Mesenteric fat pad (tissue), 1 donor: ENCODE data around the gene WEE2. TPM values are rescaled to one million over a fixed set of nuclear protein-coding genes. Genes with fewer than 3 reads are reported as not detected.

Experiments
- DNase-seq: peaks from one replicate; pipeline ENCODE4 v3.0.0-alpha.2; 2020; ENCODE audit warnings: low spot score
- long read RNA-seq: library from polyadenylated mRNA; unstranded; transcript quantifications from one replicate; pipeline ENCODE4 v2.0.0, GENCODE V29; 2020
- total RNA-seq: library from RNA; stranded (reverse); fragmentation: NEBNext Ultra II Directional; extraction: Animal tissue kit (Norgen Biotek cat#: 25700); gene quantifications from one replicate; pipeline ENCODE4 v1.2.1, GENCODE V29; 2021
- donor health status: DM: yes; HTN: yes; CAD: no.

Gene WEE2
- not detected for total RNA-seq
- long read RNA-seq, result 0 reads

GRCh38 chr7:141708351-141708750, at the start of gene WEE2:
TSS of gene WEE2 (plus strand) at chr7:141708353. CDS start at chr7:141708759, 406 bp downstream.
- DNase-seq, result no peak

- no peak for DNase-seq
These were observed 48.7 kb upstream of the WEE2 start for GRCh38 chr7:141659501-141659900.

- no peak for DNase-seq
These were observed 47.9 kb upstream of the WEE2 start for GRCh38 chr7:141660259-141660658.

GRCh38 chr7:141663081-141663849, 44.9 kb upstream of the WEE2 start:
- DNase-seq, result no peak

- DNase-seq, result no peak
These were observed 43.7 kb upstream of the WEE2 start for GRCh38 chr7:141664450-141664849.

GRCh38 chr7:141665208-141666035, 42.7 kb upstream of the WEE2 start:
- DNase-seq, result no peak

GRCh38 chr7:141666071-141666470, 42.1 kb upstream of the WEE2 start:
- no peak for DNase-seq

GRCh38 chr7:141668853-141669252, 39.3 kb upstream of the WEE2 start:
- no peak for DNase-seq

GRCh38 chr7:141671705-141672496, 36.3 kb upstream of the WEE2 start:
- DNase-seq, result no peak

- no peak for DNase-seq
These were observed 34.8 kb upstream of the WEE2 start for GRCh38 chr7:141673346-141673745.

- DNase-seq, result no peak
These were observed 33.9 kb upstream of the WEE2 start for GRCh38 chr7:141674171-141674671.

GRCh38 chr7:141674702-141675101, 33.5 kb upstream of the WEE2 start:
- no peak for DNase-seq

GRCh38 chr7:141675436-141676215, 32.5 kb upstream of the WEE2 start:
- no peak for DNase-seq

- DNase-seq, result no peak
These were observed 31.5 kb upstream of the WEE2 start for GRCh38 chr7:141676618-141677017.

- no peak for DNase-seq
These were observed 29.1 kb upstream of the WEE2 start for GRCh38 chr7:141679014-141679413.

- no peak for DNase-seq
These were observed 22.7 kb upstream of the WEE2 start for GRCh38 chr7:141685285-141686023.

GRCh38 chr7:141686074-141686473, 22.1 kb upstream of the WEE2 start:
- no peak for DNase-seq

GRCh38 chr7:141686670-141687069, 21.5 kb upstream of the WEE2 start:
- DNase-seq, result no peak

GRCh38 chr7:141688043-141688442, 20.1 kb upstream of the WEE2 start:
- no peak for DNase-seq
